ENCODE data around the gene WTAP.
"Not testable (repeated sequence)": the region's sequence is repeated elsewhere in the genome, so short reads cannot be mapped to it uniquely, and the experiment has no call there.

Gene WTAP

GRCh38 chr6:159728531-159728964 is 1.2 kb downstream of the WTAP start:
- no peak for ATAC-seq (replicated peaks)
- Mint-ChIP-seq H3K36me3 (peaks cover 10 to 19% of the 10 kb centered on the region in 2 donors), H3K4me3 (peak overlapping the region; percentile 82 to 99), H3K27me3 (no peaks in the 10 kb centered on the region), H3K4me1 (peaks cover 25 to 48% of the 10 kb centered on the region in 2 donors), H3K27ac (peak overlapping the region; percentile 95), H3K9me3 (no peaks in the 10 kb centered on the region)
- DNase-seq: no peak

- Mint-ChIP-seq H3K4me3 (peak overlapping the region; percentile 82 to 99), H3K27me3 (no peaks in the 10 kb centered on the region), H3K9me3 (no peaks in the 10 kb centered on the region), H3K27ac (peak overlapping the region; percentile 20), H3K4me1 (peaks cover 23 to 52% of the 10 kb centered on the region in 2 donors), H3K36me3 (peaks cover 10 to 19% of the 10 kb centered on the region in 2 donors)
- ATAC-seq (replicated peaks): no peak
- DNase-seq: no peak
Observed at GRCh38 chr6:159729598-159730331, 2.5 kb downstream of the WTAP start.

GRCh38 chr6:159730332-159730676 is 3.0 kb downstream of the WTAP start:
- Mint-ChIP-seq H3K4me3 (peak overlapping the region; percentile 43 to 82), H3K4me1 (peaks cover 23 to 52% of the 10 kb centered on the region in 2 donors), H3K27me3 (no peaks in the 10 kb centered on the region), H3K36me3 (peaks cover 10 to 19% of the 10 kb centered on the region in 2 donors), H3K9me3 (no peaks in the 10 kb centered on the region), H3K27ac (peak overlapping the region; percentile 20)
- DNase-seq (no peak), ATAC-seq (replicated peaks) (no peak)

GRCh38 chr6:159732550-159732949 is 5.2 kb downstream of the WTAP start:
- H3K36me3 Mint-ChIP-seq; H3K4me3 Mint-ChIP-seq; H3K9me3 Mint-ChIP-seq; H3K27me3 Mint-ChIP-seq; H3K27ac Mint-ChIP-seq; DNase-seq; ATAC-seq (replicated peaks): not testable (repeated sequence)
- H3K4me1 Mint-ChIP-seq: peaks cover 17 to 46% of the 10 kb centered on the region in 2 donors

GRCh38 chr6:159733395-159733794 is 6.1 kb downstream of the WTAP start:
- Mint-ChIP-seq H3K27ac (peak overlapping the region; percentile 76), H3K4me1 (peaks cover 20 to 54% of the 10 kb centered on the region in 2 donors)
- H3K27me3 Mint-ChIP-seq; DNase-seq; H3K9me3 Mint-ChIP-seq; ATAC-seq (replicated peaks); H3K36me3 Mint-ChIP-seq; H3K4me3 Mint-ChIP-seq: not testable (repeated sequence)

GRCh38 chr6:159736908-159737307 is 9.6 kb downstream of the WTAP start:
- Mint-ChIP-seq H3K27me3 (no peaks in the 10 kb centered on the region), H3K27ac (no peak overlapping the region), H3K9me3 (no peaks in the 10 kb centered on the region), H3K36me3 (peaks cover 4 to 18% of the 10 kb centered on the region in 2 donors), H3K4me1 (peaks cover 12 to 24% of the 10 kb centered on the region in 2 donors), H3K4me3 (no peak overlapping the region)
- DNase-seq (no peak), ATAC-seq (replicated peaks) (no peak)

GRCh38 chr6:159739341-159739740 is 12.0 kb downstream of the WTAP start:
- H3K4me1 Mint-ChIP-seq: peaks cover 8 to 10% of the 10 kb centered on the region in 2 donors
- H3K27ac Mint-ChIP-seq: no peak overlapping the region
- peaks cover 2 to 18% of the 10 kb centered on the region in 2 donors for H3K36me3 Mint-ChIP-seq
- no peaks in the 10 kb centered on the region for H3K27me3 Mint-ChIP-seq
- ATAC-seq (replicated peaks) (no peak), DNase-seq (no peak)
- H3K4me3 Mint-ChIP-seq: no peak overlapping the region
- H3K9me3 Mint-ChIP-seq: no peaks in the 10 kb centered on the region

GRCh38 chr6:159742165-159742564 is 14.9 kb downstream of the WTAP start:
- peaks cover 9 to 19% of the 10 kb centered on the region in 2 donors for H3K4me1 Mint-ChIP-seq
- H3K36me3 Mint-ChIP-seq: peaks cover 18 to 37% of the 10 kb centered on the region in 2 donors
- no peak overlapping the region for H3K4me3 Mint-ChIP-seq
- DNase-seq: no peak
- ATAC-seq (replicated peaks): no peak
- no peaks in the 10 kb centered on the region for H3K27me3 Mint-ChIP-seq
- H3K9me3 Mint-ChIP-seq: no peaks in the 10 kb centered on the region
- no peak overlapping the region for H3K27ac Mint-ChIP-seq

GRCh38 chr6:159745081-159745480 is 17.8 kb downstream of the WTAP start:
- Mint-ChIP-seq H3K9me3 (no peaks in the 10 kb centered on the region), H3K27ac (peak overlapping the region; percentile 42), H3K4me1 (peaks cover 6 to 9% of the 10 kb centered on the region in 2 donors), H3K4me3 (no peak overlapping the region), H3K36me3 (peaks cover 25 to 45% of the 10 kb centered on the region in 2 donors), H3K27me3 (no peaks in the 10 kb centered on the region)
- ATAC-seq (replicated peaks) (no peak), DNase-seq (no peak)

GRCh38 chr6:159746759-159747158 is 19.5 kb downstream of the WTAP start:
- Mint-ChIP-seq H3K36me3 (peaks cover 29 to 41% of the 10 kb centered on the region in 2 donors), H3K9me3 (no peaks in the 10 kb centered on the region), H3K4me1 (peaks cover 6 to 9% of the 10 kb centered on the region in 2 donors), H3K27ac (no peak overlapping the region), H3K27me3 (no peaks in the 10 kb centered on the region), H3K4me3 (no peak overlapping the region)
- DNase-seq: no peak
- ATAC-seq (replicated peaks): no peak

GRCh38 chr6:159748127-159748526 is 20.8 kb downstream of the WTAP start:
- ATAC-seq (replicated peaks); H3K27me3 Mint-ChIP-seq; H3K4me3 Mint-ChIP-seq; DNase-seq; H3K27ac Mint-ChIP-seq; H3K9me3 Mint-ChIP-seq; H3K4me1 Mint-ChIP-seq: not testable (repeated sequence)
- peaks cover 31 to 44% of the 10 kb centered on the region in 2 donors for H3K36me3 Mint-ChIP-seq

- no peaks in the 10 kb centered on the region for H3K27me3 Mint-ChIP-seq
- no peak for DNase-seq
- peaks cover 24 to 40% of the 10 kb centered on the region in 2 donors for H3K36me3 Mint-ChIP-seq
- H3K9me3 Mint-ChIP-seq: no peaks in the 10 kb centered on the region
- ATAC-seq (replicated peaks): no peak
- peak overlapping the region; percentile 20 for H3K27ac Mint-ChIP-seq
- H3K4me3 Mint-ChIP-seq: no peak overlapping the region
- peaks cover 0 to 5% of the 10 kb centered on the region in 2 donors for H3K4me1 Mint-ChIP-seq
Observed at GRCh38 chr6:159751448-159751847, 24.1 kb downstream of the WTAP start.

- Mint-ChIP-seq H3K4me3 (no peak overlapping the region), H3K4me1 (peaks cover 0 to 11% of the 10 kb centered on the region in 2 donors), H3K9me3 (no peaks in the 10 kb centered on the region), H3K27ac (no peak overlapping the region), H3K27me3 (no peaks in the 10 kb centered on the region), H3K36me3 (peaks cover 34 to 45% of the 10 kb centered on the region in 2 donors)
- DNase-seq (no peak), ATAC-seq (replicated peaks) (no peak)
Observed at GRCh38 chr6:159753081-159753872, 26.0 kb downstream of the WTAP start.

- peaks cover 36 to 50% of the 10 kb centered on the region in 2 donors for H3K36me3 Mint-ChIP-seq
- peaks cover 3 to 16% of the 10 kb centered on the region in 2 donors for H3K4me1 Mint-ChIP-seq
- no peaks in the 10 kb centered on the region for H3K9me3 Mint-ChIP-seq
- H3K27ac Mint-ChIP-seq: no peak overlapping the region
- no peaks in the 10 kb centered on the region for H3K27me3 Mint-ChIP-seq
- H3K4me3 Mint-ChIP-seq: no peak overlapping the region
- DNase-seq (no peak), ATAC-seq (replicated peaks) (no peak)
Observed at GRCh38 chr6:159754401-159754800, 27.1 kb downstream of the WTAP start.
